ENCODE results near the gene OGA. TPM values are rescaled to one million over a fixed set of nuclear protein-coding genes. Genes with fewer than 3 reads are reported as not detected.
A peak's percentile ranks its signal among the peaks of the same experiment; 100 is the strongest.

Gene OGA
- total and polyA plus RNA-seq, 9 of the 15 experiments (the other 6 are each of a cell fraction or from before 2014, with no cell fraction given) = 13.5 to 73.5 (median 59.5) TPM

GRCh38 chr10:101818119-101818871 is at the start of gene OGA (continued):
- TF ChIP-seq, protein P1, sequence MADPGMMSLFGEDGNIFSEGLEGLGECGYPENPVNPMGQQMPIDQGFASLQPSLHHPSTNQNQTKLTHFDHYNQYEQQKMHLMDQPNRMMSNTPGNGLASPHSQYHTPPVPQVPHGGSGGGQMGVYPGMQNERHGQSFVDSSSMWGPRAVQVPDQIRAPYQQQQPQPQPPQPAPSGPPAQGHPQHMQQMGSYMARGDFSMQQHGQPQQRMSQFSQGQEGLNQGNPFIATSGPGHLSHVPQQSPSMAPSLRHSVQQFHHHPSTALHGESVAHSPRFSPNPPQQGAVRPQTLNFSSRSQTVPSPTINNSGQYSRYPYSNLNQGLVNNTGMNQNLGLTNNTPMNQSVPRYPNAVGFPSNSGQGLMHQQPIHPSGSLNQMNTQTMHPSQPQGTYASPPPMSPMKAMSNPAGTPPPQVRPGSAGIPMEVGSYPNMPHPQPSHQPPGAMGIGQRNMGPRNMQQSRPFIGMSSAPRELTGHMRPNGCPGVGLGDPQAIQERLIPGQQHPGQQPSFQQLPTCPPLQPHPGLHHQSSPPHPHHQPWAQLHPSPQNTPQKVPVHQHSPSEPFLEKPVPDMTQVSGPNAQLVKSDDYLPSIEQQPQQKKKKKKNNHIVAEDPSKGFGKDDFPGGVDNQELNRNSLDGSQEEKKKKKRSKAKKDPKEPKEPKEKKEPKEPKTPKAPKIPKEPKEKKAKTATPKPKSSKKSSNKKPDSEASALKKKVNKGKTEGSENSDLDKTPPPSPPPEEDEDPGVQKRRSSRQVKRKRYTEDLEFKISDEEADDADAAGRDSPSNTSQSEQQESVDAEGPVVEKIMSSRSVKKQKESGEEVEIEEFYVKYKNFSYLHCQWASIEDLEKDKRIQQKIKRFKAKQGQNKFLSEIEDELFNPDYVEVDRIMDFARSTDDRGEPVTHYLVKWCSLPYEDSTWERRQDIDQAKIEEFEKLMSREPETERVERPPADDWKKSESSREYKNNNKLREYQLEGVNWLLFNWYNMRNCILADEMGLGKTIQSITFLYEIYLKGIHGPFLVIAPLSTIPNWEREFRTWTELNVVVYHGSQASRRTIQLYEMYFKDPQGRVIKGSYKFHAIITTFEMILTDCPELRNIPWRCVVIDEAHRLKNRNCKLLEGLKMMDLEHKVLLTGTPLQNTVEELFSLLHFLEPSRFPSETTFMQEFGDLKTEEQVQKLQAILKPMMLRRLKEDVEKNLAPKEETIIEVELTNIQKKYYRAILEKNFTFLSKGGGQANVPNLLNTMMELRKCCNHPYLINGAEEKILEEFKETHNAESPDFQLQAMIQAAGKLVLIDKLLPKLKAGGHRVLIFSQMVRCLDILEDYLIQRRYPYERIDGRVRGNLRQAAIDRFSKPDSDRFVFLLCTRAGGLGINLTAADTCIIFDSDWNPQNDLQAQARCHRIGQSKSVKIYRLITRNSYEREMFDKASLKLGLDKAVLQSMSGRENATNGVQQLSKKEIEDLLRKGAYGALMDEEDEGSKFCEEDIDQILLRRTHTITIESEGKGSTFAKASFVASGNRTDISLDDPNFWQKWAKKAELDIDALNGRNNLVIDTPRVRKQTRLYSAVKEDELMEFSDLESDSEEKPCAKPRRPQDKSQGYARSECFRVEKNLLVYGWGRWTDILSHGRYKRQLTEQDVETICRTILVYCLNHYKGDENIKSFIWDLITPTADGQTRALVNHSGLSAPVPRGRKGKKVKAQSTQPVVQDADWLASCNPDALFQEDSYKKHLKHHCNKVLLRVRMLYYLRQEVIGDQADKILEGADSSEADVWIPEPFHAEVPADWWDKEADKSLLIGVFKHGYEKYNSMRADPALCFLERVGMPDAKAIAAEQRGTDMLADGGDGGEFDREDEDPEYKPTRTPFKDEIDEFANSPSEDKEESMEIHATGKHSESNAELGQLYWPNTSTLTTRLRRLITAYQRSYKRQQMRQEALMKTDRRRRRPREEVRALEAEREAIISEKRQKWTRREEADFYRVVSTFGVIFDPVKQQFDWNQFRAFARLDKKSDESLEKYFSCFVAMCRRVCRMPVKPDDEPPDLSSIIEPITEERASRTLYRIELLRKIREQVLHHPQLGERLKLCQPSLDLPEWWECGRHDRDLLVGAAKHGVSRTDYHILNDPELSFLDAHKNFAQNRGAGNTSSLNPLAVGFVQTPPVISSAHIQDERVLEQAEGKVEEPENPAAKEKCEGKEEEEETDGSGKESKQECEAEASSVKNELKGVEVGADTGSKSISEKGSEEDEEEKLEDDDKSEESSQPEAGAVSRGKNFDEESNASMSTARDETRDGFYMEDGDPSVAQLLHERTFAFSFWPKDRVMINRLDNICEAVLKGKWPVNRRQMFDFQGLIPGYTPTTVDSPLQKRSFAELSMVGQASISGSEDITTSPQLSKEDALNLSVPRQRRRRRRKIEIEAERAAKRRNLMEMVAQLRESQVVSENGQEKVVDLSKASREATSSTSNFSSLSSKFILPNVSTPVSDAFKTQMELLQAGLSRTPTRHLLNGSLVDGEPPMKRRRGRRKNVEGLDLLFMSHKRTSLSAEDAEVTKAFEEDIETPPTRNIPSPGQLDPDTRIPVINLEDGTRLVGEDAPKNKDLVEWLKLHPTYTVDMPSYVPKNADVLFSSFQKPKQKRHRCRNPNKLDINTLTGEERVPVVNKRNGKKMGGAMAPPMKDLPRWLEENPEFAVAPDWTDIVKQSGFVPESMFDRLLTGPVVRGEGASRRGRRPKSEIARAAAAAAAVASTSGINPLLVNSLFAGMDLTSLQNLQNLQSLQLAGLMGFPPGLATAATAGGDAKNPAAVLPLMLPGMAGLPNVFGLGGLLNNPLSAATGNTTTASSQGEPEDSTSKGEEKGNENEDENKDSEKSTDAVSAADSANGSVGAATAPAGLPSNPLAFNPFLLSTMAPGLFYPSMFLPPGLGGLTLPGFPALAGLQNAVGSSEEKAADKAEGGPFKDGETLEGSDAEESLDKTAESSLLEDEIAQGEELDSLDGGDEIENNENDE (IDR thresholded peaks at IDR 0.05; ENCODE audit: low read depth, low read length) = no peak
- TF ChIP-seq CBX5 (IDR thresholded peaks at IDR 0.05; ENCODE audit: borderline replicate concordance, low read depth) (no peak), TCF7 (IDR thresholded peaks at IDR 0.05; ENCODE audit: borderline replicate concordance) (no peak), PBX2 (CRISPR knock-in tag; IDR thresholded peaks at IDR 0.05; ENCODE audit: low read depth) (no peak), PBX2 (tag; conservative IDR thresholded peaks at IDR 0.05; ENCODE audit: low read depth) (no peak), YY1 (IDR thresholded peaks at IDR 0.05; ENCODE audit: borderline replicate concordance in 1 of 3, control insufficient read depth in 1 of 3, extremely low read depth in 1 of 3, insufficient read depth in 3 of 3, insufficient read length in 1 of 3, insufficient replicate concordance in 2 of 3, low read depth in 1 of 3, low read length in 2 of 3) (peak in 1 of 3 experiments; percentile 37), AFF4 (CRISPR knock-in tag; IDR thresholded peaks at IDR 0.05) (no peak; the same call in 1 of the 2 replicates)

All from K562 (cell line).